Activated CD4-positive, alpha-beta T cell treated with anti-CD3 and anti-CD28 coated beads for 4 hours (primary cell): Measurements from ENCODE around the gene NCAPG2.
"Not testable (repeated sequence)": the region's sequence is repeated elsewhere in the genome, so short reads cannot be mapped to it uniquely, and the experiment has no call there.

ENCODE experiments used
- DNase-seq, 2 donors: peaks; one replicate each; pipeline ENCODE4 v3.0.0-alpha.2; 2020

NCAPG2 gene

DNA sequence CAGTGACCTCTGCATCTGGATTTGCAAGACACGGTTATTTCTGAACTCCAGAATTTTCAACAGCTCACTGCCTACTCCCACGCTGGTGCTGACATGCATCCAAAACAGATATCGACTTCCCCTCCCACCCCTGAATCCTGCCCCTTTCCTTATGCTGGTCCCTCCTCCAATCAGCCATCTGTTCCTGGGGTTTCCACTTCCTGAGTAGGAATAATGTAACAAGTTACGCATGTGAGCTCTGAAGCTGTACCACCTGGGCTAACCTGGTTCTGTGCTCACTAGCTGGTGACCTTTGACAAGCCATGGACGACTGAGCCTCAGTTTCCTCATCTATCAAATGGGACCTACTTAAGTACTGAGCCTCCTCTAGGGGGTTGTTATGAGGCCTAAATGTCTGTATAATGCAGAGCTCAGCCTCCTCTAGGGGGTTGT is 1.7 kb upstream of the NCAPG2 start:
- DNase-seq: no peak

GRCh38 chr7:158705234-158705850 is 738 bp upstream of the NCAPG2 start:
- DNase-seq: no peak

GRCh38 chr7:158703679-158704523 is 703 bp downstream of the NCAPG2 start:
- not testable (repeated sequence) for DNase-seq

- no peak for DNase-seq
Measured at GRCh38 chr7:158702944-158703343, 1.7 kb downstream of the NCAPG2 start.

DNA sequence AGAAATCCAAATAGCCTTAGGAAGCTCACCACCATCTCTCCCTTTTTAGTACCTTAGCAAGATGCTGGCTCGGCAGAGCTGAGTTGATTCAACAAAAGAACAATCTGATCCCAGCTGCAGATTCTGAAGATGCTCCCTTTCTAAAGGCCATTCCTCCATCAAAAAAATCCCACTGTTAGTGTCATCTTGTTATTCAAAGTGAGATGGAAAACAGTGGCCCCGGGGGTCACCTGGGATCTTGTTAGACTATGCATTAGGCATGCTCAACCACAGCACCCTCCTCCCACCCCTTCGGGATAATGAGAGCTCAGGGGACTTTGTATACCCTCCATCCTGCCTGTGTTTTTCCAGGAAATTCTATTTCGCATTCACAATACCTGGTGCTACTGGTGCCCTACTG is 2.4 kb downstream of the NCAPG2 start:
- no peak for DNase-seq

DNA sequence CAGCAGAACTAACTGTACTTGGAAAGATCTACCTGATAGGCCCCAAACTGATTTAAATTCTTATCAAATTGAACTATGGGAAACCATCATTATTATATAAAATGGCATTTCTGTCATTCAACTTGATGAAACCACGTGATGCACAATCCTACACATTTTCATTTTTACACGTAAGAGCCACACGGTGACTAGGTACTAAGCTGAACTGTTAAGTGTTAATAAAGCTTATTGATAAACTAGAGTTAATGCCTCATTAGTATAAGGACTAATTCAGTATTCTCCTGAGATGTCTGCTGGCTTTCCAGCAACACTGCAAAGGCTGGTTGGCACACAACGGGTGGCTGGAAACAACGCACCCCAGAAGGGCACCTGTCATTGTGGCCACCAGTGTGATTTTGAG is 4.6 kb downstream of the NCAPG2 start:
- no peak for DNase-seq

DNA sequence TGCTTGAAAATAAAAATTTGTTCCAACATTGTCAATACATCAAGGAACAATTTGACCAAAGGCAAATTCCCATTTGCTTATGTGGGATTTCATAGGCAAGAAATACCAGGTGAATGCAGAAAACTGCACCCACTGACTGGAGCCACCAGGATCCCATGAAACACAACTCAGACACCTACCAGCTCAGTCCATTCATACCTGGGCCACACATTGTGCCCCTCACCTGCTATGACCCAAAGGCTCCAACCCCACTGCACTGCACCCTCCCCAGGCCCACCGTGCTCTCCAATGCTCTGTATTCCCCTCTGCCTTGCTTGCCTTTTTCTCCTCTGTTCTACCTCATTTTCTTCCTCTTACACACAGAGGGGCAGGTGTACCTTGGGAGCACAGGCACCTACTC is 5.3 kb downstream of the NCAPG2 start:
- no peak for DNase-seq

- no peak for DNase-seq
Measured at GRCh38 chr7:158698657-158699195, 5.9 kb downstream of the NCAPG2 start.

DNA sequence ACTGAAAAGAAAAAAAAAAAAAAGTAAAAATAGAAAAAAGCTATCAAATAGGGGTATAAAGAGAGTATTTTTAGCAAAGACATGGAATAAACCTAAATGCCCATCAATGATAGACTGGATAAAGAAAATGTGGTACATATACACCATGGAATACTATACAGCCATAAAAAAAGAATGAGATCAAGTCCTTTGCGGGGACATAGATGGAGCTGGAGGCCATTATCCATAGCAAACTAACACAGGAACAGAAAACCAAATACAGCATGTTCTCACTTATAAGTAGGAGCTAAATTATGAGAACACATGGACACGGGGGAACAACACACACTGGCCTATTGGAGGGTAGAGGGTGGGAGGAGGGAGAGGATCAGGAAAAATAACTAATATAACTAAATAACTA is 7.0 kb downstream of the NCAPG2 start:
- not testable (repeated sequence) for DNase-seq

DNA sequence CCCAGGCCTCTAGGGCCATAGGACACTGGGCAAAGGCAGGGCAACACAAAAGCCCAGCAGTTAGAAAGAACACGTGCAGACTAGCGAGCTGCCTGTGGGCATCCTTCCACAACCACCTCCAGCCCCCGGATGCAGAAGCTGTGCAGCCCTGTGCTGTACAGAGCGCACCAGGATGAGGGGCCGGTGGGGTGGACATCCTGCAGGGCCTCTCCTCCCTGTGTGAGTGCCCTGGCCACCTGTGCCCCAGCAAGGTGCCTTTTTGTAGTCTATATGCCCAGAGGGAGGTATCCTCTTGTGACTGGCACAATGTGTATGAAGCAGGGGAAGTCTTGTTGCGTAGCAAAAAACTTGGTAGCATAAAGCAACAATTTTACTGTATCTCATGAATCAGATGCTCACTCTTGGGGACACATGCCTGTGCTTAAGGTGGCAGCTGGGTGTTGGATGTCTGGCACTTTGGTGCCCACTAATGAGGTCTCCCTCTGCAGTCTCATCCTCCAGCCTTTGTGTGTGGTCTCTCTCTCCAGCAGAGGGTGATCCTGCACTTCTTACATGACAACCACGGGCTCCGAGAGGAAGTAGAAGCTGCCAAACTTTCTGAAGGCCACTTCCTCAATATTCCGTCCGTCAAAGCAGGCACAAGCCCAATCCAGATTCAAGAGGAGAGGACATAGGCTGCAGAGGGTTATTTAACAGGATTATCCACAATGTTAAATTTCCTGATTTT is 8.7 kb downstream of the NCAPG2 start:
- DNase-seq: peak; percentile 50 to 54

- no peak for DNase-seq
Measured at GRCh38 chr7:158695056-158695455, 9.5 kb downstream of the NCAPG2 start.

- no peak for DNase-seq
Measured at GRCh38 chr7:158694650-158695049, 10.0 kb downstream of the NCAPG2 start.

- no peak for DNase-seq
Measured at GRCh38 chr7:158689488-158689887, 15.1 kb downstream of the NCAPG2 start.

GRCh38 chr7:158687406-158687805 is 17.2 kb downstream of the NCAPG2 start:
- no peak for DNase-seq

- no peak for DNase-seq
Measured at GRCh38 chr7:158685693-158686092, 18.9 kb downstream of the NCAPG2 start.

DNA sequence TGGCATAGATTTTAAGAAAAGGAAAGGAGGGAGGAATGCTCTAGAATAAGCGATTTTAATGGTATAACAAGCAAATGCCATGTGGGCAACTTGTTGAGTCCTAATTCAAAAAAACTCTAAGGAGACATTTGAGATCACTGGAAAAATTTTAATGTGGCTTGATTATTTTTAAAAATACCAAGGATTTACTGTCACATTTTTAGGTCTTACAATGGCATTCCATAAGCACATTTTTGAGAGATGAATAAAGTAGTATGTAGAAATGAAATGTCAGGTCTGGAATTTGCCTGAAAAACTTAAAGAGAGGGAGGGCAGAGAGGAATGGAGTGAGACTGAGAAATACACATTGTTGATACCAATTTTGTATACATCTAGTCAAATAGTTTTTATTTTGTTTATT is 20.3 kb downstream of the NCAPG2 start:
- no peak for DNase-seq

DNA sequence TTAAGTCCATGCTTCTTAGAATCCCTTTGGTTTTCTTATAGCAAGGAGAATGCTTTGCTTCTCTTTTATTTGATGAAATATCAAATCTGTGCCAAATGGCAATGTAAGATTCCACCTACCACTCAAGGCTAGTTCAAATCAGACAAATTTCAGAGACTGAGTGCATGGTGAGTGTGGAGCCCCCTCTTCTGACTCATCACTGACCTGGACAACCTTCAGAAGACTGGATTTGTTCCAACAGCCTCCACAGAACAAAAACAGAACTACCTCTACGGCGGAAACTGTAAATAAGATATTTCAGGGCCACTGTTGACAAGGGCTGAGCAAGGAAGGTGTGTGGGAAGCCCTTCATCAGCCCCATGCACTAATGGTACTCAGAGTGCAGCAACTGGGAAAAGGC is 21.1 kb downstream of the NCAPG2 start:
- no peak for DNase-seq

DNA sequence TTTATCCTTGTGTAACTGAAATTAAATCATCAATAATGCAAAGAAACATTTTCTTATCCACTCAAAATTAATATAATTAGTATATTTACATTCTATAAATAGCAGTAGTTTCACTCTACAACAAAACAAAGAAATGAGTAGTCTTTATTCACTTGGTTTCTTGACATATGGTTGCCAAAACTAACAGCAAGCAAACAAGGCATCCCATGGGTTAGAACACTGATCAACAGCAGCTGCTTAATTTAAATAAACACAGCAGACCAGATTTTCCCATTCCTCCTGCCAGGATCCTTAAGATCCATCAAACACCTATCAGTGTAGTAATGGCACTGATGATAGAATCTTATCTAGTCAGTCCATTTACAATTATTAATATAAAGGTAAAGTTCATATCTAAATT is 22.1 kb downstream of the NCAPG2 start:
- no peak for DNase-seq

GRCh38 chr7:158680754-158681153 is 23.9 kb downstream of the NCAPG2 start:
- DNase-seq: no peak

GRCh38 chr7:158676906-158677305 is 27.7 kb downstream of the NCAPG2 start:
- no peak for DNase-seq

DNA sequence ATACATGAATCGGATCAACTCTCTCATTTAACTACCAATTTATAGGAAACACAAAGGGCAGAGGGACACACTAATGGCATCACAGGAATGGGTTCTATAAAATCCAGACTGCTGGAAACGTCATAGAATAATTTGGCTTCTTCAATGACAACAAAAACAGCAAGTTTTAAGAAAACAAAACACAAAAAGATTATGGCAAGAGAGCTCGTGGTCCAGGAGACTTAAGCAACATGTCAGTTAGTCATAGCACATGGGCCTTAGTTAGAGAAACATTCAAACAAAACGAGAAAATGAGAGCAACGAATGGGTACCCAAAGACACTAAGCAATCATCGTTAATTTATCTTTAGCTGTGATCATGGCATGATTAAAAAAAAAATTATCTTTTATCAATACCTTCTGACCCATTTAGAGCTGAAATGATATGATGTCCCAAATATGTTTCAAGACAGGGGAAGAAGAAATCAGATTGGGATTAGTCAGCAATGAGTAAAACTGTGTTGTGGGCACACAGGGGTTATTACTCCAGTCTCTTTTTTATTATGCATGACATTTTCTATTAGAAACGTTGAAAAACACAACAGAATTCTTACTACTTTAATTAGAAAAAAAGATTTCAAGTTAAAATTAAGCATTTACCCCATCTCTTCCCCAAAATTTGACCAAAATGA is 28.3 kb downstream of the NCAPG2 start:
- no peak for DNase-seq

- DNase-seq: no peak
Measured at GRCh38 chr7:158672975-158673374, 31.6 kb downstream of the NCAPG2 start.

DNA sequence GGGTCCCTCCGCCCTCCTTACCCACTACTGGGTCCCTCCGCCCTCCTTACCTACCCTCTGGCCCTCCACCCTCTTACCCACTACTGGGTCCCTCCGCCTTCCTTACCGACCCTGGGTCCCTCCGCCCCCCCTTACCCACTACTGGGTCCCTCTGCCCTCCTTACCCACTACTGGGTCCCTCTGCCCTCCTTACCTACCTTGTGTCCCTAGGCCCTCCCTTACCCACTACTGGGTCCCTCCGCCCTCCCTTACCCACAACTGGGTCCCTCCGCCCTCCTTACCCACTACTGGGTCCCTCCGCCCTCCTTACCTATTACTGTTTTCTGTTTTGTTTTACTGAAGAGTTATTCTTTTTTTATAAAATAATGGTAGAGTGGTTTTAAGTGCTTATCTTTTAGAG is 36.5 kb downstream of the NCAPG2 start:
- DNase-seq: not testable (repeated sequence)
